ENCODE measurements around the gene ZFR.
A peak's percentile ranks its signal among the peaks of the same experiment; 100 is the strongest.
"Not testable (repeated sequence)": the region's sequence is repeated elsewhere in the genome, so short reads cannot be mapped to it uniquely, and the experiment has no call there.

The ZFR gene

DNA sequence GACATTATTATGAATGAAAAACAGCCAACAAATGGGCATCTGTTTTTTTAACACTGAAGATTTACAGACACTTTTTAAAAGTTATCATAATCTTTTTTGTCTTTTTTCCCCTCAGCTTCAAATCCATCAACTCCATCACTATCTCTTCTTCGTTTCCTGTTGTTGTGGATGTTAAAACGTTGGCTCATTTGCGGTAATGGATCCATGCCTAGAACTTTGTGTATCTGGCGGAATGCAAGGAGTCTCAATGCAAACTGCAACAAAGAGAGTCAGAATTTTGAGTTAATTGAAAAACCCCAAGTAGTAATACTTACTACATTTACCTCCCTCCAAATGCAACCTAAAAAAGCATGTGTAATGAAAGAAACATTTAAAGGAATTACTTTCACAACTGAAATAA, 88.9 kb downstream of the ZFR start:
- DNase-seq = no peak

DNA sequence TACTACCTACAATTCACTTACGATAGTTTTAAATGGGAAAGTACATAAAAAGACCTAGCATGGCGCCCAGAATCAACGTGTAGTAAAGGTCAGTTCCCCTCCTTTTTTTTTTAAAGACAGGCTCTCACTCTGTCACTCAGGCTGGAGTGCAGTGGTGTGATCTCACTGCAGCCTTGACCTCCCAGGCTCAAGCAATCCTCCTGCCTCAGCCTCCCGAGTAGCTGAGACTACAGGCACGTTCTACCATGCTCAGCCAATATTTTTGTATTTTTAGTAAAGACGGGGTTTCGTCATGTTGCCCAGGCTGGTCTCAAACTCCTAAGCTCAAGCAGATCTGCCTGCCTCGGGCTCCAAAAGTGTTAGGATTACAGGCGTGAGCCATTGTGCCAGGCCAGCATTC, 91.1 kb downstream of the ZFR start:
- no peak for DNase-seq

DNA sequence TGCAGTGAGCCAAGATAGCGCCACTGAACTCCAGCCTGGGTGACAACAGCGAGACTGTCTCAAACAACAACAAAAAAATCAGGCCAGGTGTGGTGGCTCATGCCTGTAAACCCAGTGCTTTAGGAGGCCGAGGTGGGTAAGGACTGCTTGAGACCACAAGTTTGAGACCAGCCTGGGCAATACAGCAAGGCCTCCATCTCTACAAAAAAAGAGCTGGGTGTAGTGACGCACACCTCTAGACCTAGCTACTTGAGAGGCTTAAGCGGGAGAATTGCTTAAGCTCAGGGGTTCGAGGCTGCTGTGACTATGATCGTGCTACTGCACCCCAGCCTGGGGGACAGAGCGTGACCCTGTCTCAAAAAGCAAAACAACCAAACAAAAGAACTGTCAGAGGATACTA, 91.9 kb downstream of the ZFR start:
- DNase-seq = no peak

DNA sequence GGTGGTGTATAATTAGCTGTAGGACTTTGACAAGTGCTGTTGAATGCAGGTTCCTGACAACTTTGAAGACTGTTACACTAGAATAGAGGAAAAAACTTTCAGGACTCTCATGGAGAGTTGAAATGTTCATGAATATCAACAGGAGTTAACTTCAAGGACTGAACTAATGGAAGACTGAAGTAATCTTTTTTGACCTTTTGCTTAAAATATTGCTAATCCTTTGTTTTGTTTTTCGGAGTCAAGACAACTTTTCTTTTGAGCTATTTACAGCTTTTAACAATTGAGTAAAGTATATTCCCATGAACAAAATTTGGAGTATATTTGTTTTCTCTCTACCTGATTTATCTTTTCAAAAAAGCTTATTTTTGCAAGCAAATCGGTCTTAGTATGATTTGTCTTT, 97.7 kb downstream of the ZFR start:
- no peak for DNase-seq

DNA sequence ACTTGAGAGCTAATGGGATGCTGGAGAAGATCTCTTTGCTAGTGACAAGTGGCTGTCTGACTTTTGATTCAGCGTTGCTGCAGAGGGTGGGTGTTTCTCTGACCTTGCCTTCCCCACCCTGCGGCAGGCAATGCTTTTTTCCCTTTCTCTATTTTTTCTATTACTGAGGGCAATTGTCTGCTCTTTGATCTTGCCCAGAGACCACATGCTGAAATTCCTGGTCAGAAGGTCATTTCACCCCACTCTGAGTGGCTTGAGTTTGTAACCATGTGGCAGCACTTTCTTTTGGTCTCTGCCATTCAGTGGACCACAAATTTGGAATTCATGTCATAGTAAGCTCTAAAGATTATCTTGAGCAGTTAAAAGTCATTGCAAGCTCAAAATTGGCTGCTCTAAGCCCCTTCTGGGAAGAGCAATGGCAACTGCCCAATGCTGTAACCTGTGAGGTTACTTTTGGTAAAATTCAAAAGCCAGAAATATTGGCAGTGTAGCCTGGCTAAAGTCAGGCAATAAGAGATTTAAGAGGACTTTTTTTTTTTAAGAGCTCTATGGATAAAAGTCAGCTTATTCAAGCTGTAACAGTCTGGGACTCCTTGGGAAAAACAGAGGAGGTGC, 101.4 kb downstream of the ZFR start:
- DNase-seq = no peak

DNA sequence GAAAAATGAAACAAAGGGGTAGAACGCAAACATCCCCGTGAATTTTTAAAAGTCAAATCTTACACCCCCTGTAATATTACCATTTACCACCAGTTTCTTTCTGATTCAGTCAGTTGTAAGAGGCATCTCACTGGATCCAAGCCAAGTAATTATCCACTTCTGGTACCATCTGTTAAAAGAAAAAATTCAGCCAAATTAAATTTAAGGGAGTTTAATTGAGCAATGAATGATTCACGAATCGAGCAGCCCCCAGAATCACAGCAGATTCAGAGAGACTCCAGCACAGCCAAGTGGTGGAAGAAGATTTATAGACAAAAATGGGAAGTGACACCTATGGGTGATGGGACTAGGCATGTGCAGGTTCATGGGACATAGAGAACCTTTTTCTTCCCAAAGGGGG, 101.9 kb downstream of the ZFR start:
- DNase-seq = no peak

DNA sequence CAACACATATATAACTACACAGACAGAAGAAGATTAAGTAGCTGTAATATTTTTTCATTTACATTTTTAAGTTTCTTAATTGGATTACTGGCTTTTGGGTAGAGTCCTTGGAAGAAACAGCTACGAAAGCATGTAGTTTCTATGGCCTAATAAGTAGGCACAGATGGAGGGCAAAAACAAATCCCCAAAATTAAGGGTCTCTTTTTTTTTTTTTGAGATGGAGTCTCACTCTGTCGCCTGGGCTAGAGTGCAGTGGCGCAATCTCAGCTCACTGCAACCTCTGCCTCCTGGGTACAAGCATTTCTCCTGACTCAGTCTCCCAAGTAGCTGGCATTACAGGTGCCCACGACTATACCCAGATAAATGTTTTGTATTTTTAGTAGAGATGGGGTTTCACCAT, 104.7 kb downstream of the ZFR start:
- no peak for DNase-seq

DNA sequence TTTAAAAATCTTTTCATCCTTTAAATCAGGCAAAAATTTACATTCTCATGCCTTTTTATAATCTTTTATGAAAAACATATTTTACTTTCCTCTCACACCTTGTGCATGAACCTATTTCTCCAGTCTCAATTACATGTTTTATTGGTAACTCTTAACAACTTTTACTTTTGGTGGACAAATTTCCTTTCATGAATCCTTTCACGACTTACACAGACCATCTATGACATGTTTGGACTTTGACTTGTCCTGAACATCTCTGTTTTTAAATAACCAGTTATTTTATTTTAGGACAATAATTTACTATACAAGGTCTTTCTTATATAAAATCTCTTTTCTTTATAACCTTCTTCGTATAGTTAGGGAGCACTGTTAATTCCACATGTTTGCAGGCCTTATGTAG, 105.3 kb downstream of the ZFR start:
- DNase-seq = no peak

DNA sequence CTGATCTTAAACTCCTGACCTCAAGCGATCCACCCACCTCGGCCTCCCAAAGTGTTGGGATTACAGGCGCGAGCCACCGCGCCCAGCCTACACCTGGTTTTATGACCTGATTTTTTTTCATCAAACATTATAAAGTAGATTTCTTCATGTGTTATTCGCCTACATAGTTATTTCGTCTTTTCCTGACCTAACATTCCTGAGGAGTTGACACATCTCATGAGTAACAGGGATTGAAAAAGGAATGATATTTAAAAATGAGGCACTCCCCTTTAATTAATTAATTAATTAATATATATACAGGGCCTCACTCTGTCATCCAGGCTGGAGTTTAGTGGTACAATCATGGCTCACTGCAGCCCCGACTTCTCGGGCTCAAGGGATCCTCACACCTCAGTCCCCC, 111.6 kb downstream of the ZFR start:
- no peak for DNase-seq

DNA sequence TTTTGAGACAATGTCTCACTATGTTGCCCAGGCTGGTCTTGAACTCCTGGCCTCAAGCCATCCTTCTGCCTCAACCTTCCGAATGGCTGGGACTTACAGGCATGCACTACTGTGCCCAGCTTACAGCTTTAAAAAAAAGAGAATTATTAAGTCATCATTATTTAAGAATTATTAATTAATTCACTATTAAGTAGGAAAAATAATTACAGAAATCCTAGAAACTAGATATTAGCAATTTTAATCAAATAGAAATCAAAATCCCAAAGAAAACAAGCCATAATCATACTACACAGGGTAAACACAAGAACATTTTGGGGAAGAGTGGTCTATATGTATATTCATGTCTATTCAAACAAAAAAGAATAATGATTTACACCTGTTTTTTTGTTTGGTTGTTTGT, 112.2 kb downstream of the ZFR start:
- DNase-seq = no peak

DNA sequence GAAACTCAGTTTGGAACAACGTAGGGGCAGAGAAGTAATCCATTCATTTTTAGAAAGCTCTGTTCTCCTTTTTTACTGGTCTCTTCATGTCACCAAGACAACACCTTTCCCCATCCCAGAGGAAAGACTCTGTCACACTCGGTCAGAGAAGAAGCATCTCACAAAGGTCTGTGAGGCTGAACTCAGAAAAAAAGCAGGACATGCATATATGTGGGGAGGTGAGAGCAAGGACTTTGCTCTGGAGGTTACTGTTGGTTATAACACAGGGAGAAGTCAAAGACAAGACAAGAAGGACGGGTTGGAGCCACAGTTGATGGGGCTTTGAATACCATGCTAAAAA, 112.6 kb downstream of the ZFR start:
- DNase-seq = no peak

DNA sequence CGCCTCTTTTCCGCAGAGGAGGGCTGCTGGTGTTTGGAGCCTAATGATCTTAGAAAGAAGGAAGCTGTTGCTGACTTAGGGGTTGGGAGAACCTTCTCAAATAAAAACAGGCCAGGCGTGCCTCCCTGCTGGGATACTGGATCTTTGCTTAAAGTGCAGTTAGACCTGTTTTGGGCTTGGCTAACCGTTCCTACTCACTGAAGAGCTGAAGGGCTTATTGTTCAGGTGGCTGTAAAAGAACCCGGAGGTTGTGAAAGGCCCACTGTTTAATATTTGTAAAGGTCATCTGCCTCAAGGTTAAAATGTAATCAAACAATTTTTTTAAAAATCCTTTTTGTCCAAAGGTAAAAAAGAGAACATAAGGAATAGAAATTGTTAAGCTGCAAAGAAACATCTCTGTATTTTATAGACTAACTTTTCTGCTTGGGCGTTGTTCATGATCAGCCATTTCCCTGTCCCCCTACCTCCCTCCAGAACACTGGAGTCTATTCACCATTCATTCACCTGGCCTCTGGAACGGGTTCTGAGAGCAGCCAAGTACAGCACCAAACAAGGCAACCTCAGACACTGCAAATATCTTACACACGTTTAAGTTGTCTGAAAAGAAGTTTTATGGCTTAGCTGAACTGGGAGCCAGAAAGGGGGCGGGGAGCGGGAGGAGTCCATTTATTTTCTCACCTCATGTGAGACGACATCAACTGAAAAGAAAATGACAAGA, 113.2 kb downstream of the ZFR start:
- no peak for DNase-seq

DNA sequence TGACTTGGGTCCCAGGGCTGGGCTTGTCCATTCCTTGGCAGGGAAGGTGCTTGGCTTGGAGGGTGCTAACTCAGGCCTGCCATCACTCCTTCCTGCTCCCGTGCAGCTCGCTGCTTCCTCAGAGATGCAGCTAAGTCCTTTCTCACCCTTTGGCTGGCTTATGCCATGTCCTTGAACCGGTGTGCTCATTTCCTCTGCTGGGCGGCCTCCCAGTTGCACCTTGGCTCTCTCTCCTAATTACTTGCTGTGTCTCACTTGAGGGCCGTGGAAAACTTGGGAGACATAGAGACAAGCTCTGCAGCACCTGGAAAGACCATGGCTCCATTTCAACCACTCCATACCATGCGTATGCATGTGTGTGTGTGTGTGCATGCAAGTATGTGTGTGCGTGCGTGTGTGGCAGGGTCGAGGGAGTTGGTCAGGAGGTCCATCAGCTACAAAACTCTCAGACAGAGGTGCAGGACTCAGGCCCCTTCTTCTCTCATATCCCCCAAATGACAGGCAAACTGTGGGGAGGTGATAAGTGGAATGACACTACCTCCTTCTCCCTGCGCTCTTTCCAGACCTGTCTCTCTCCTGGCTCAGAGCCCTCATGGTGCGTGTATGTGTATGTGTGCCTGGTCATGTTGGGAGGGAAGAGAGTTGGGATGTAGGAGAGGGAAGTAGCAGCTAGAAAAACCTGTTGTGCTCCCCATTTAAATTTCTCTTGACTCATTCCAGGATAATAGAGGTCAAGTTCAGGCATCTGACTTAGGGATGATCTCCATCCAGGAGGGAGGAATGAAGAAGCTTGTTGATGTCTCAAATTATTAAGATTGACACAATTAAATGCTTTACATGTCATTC, 114.2 kb downstream of the ZFR start:
- DNase-seq = no peak

DNA sequence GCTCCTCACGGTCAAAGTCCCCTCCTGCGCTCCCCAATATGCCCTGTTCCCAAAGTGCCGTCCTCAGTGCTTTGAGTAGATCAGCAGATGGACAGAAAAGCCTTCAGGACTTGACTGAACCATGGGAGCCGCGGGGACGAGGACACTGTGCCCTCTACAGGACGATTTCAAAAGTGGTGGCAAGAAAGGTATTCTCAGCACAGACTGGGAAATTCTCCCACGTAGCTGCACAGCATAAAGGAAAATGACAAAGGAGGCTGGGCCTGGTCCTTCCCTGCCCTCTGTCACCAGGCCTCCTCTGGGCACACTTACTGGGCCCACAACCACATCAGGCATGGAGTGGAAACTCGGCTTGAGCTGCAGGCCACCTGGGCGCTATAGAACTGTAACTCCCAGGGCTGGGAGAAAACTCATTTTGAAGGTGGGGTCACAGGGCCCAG, 115.1 kb downstream of the ZFR start:
- peak; percentile 38 for DNase-seq

DNA sequence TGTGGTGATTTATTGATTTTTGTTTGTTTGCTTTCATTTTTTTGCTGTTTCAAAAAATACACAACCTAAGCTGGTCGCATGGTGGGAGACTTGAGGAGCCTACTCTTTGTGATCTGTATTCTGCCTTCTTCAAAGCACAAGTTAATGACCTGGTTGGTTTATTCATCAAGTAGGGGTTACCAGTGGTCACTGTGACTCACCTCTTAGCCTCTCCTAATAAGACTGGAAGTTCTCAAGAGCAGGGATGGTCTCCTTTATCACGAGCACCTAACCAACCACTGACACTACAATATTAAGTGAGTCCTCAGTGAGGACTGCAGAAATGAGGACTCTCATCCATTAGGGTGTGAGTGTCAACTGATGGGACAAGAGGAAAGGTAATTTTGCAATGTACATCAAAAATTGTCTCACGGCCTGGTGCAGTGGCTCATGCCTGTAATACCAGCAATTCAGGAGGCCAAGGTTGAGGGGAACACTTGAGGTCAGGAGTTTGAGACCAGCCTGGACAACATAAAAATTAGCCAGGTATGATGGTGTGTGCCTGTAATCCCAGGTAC, 118.2 kb downstream of the ZFR start:
- DNase-seq = no peak

DNA sequence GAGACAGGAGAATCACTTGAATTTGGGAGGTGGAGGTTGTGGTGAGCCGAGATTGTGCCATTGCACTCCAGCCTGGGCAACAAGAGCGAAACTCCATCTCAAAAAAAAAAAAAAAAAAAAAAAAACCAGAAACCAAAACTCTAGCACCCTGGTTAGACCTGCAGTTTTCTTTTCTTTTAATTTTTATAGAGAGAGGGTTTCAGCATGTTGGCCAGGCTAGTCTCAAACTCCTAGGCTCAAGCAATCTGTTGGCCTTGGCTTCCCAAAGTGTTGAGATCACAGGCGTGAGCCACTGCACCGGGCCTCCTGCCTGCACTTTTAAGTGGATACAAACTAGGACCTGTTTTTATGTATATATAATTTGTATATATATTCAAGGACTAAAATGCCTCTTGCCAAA, 118.9 kb downstream of the ZFR start:
- no peak for DNase-seq

DNA sequence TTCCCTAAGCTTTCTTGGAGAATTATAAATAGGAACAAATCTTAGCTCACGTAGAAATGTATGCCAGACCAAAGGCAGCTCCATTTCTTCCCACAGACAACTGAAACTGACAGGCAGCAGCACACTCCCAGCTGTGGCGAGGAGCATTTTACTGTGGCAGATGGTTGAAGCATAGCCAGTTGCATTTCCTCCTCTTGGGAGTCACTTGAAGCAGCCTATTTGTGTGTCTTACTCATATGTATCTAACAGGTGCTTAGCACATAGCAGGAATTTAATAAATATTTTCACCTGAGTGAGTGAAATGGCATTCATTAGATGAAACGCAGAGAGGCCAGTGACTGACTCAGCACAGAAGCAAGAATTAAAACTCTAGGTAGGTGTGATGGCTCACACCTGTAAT, 119.5 kb downstream of the ZFR start:
- no peak for DNase-seq

DNA sequence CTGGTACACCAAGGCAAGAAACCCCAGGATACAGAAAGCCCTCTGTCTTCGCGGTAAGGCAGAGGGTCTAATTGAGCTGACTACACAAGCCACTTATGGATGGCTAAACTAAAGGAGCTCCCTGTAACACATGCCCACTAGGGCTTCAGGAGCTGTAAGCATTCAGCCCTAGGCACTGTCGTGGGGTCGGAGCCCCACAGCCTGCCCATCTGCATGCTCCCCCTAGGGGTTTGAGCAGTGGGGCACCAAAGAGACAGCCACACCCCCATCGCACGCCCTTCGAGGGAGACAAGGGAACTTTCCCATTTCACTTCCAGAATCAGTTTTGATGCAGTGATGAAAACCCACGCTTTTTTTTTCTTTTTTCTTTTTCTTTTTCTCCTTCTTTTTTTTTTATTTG, 120.8 kb downstream of the ZFR start:
- DNase-seq = no peak

DNA sequence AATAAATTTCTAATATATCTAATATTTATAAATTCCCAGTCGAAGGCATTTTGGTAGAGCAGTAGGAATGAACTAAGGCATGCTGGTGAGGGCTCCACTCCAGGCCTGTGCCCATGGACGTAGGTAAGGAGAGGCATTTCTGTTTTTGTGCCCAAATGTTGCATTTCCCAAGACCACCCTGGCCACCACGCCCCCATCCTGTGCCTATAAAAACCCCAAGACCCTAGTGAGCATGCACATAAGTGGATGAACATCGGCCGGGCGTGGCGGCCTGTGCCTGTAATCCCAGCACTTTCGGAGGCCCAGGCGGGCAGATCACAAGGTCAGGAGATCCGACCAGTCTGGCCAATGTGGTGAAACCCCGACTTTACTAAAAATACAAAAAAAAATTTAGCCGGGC, 121.7 kb downstream of the ZFR start:
- DNase-seq = no peak

DNA sequence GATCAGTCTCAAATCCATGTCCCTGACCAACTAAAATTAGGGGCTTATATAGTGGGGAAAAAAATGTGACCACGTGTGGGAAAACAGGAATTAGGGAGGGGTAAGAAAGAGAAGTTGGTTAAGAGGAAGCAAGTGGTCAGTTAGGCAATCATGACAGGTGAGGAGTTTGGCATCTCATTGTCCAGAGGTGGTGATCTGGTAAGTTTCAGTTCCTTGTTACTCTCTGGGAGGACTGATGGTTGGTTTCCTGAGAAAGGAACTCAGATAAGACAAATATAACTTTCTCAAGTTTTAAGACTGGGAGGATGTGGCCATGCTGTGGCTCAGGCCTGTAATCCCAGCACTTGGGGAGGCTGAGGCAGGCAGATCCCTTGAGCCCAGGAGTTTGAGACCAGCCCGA, 122.8 kb downstream of the ZFR start:
- not testable (repeated sequence) for DNase-seq

DNA sequence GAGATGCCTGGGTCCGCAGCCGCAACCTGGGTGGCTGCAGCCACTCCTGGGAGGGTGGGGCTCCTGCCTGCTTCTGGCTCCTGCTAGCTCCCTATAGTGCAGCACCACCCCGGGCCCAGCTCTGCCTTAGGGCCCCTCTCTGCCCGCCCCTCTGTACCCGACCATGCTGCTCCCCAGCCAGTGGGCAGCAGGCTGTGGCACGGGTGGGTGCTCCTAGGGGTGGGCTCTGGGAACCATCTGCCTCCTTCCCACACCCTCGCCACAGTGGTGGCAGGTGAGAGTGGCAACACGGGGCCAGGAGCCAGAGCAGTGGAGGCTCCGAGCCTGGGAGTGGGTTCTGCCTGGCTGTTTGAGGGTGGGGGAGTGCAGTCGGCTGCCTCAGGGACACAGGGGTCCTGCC, 124.0 kb downstream of the ZFR start:
- no peak for DNase-seq

DNA sequence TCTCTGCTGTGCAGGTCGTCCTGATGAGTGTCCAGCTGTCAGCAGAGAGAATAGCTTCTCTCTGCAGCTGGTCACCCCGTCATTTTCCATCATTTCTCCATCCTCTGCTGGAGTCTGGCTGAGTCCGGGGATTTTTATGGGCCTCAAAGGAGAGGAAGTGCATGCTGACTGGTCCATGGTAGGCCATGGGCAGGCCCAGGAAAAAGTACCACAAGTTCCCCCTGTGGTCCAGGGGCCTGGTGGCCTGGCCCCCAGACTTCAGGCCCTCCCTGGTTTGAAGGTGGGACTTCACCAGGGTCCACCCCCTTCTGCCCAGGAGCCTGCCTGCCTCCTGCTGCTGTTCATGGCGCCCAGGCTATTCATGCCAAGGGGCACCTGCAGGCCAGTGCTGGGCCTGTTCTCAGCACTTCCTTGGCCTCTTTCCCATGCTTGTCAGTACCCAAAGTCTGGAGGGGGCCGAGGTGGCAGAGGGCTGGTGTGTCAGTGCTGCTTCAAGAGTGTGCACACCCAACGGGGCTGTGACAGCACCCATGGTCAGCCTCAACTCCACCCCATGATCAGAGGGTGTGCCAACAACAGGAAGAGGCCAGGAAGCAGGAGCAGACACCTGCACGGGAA, 124.5 kb downstream of the ZFR start:
- DNase-seq = no peak

DNA sequence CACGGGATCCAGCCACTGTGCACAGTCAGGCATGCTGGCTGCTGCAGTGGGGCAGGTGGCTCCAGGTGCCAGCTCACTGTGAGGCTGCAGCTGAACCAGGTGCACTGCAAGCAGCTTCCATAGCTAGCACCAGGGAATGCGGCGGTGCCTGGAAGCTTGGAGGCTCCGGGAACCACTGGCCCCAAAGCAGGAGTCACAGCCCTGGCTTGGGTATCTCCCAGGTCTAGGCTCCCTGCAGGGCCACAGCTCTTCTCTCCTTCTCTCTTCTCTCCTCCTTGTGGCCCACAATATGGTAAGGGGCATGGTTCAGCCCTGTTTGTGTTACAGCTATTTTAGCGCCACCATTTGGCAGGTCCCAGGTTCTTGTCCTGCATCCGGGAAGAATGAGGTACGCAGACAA, 125.1 kb downstream of the ZFR start:
- DNase-seq = no peak

DNA sequence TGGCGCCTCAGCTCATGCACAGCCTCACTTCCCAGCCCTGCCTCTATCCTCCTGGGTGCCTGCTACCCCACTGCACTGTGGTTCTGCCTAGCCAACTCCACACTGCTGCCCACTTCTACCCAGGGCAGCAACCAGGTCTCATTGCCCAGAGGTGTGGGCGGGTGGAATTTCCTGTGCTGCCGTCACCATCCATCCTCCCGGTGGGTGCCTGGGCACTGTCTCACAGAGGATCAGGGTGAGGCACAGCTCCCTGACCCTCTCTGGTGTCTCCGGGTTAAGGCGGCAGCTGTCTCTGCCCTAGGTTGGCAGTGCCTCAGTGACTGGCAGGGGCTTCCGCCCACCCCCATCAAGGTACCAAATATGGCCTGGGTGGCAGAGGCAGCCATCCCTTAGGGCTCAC, 127.5 kb downstream of the ZFR start:
- no peak for DNase-seq
